OCI-LY7 (cell line): Measurements from ENCODE around the gene ARHGAP23.

Source experiments
- CTCF ChIP-seq: fragments of 200-600 bp; sonication (generic); conservative IDR thresholded peaks from 2 replicates; pipeline ENCODE4 v1.5.1; 2014; ENCODE audit warnings: mild to moderate bottlenecking, antibody characterized with exemption, low read length, moderate library complexity, mixed read lengths
- EZH2phosphoT487 ChIP-seq: fragments of 200-600 bp; sonication (generic); IDR thresholded peaks from 2 replicates; pipeline ENCODE4 v1.6.1; 2018; ENCODE audit warnings: low read depth, borderline replicate concordance, mild to moderate bottlenecking, mixed run types, antibody characterized with exemption, low read length, moderate library complexity, mixed read lengths

- TF ChIP-seq CTCF = no peak
- TF ChIP-seq EZH2phosphoT487 = no peak
Observed at GRCh38 chr17:38545531-38546225, 117.4 kb downstream of the ARHGAP23 start.
